ENCODE data around the gene ING5. TPM values are rescaled to one million over a fixed set of nuclear protein-coding genes. Genes with fewer than 3 reads are reported as not detected.
"Not testable (repeated sequence)": the region's sequence is repeated elsewhere in the genome, so short reads cannot be mapped to it uniquely, and the experiment has no call there.

ING5 gene
- total RNA-seq, 3 donors from 2014 or later, result 24.6 to 52.3 (median 35.1) TPM

DNA sequence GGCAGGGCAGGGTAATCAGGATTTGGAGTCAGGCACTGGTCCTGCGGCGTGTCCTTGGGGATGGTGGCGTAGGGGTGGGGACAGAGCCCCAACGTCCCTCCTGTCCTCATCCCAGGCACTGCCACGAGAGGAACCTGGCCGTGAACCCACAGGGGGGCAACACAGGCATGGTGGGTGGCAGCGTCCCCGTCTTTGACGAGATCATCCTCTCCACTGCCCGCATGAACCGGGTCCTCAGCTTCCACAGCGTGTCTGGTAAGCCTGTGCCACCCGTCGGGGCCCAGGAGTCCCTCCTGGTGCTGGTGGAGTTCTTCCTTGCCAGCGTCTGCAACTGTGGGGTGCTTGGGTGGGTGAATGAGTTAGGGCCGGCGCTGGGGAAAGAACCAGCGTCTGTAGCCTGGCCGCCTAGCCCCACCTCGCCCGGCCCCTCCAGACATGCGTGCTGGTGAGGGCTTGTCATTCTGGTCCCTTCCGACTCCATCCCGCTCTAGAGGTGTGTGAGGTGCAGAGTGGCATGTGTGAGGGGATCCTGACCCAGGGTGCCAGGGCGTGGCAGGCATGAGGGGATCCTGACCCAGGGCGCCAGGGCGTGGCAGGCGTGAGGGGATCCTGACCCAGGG, 40.6 kb downstream of the ING5 start:
- no peak overlapping the region for H3K4me3 ChIP-seq
- no peaks in the 10 kb centered on the region for H3K4me1 ChIP-seq (ENCODE audit: low read depth)
- H3K9me3 ChIP-seq, result no peaks in the 10 kb centered on the region
- ATAC-seq (no peak), DNase-seq (no peak)
- TF ChIP-seq, protein P1, sequence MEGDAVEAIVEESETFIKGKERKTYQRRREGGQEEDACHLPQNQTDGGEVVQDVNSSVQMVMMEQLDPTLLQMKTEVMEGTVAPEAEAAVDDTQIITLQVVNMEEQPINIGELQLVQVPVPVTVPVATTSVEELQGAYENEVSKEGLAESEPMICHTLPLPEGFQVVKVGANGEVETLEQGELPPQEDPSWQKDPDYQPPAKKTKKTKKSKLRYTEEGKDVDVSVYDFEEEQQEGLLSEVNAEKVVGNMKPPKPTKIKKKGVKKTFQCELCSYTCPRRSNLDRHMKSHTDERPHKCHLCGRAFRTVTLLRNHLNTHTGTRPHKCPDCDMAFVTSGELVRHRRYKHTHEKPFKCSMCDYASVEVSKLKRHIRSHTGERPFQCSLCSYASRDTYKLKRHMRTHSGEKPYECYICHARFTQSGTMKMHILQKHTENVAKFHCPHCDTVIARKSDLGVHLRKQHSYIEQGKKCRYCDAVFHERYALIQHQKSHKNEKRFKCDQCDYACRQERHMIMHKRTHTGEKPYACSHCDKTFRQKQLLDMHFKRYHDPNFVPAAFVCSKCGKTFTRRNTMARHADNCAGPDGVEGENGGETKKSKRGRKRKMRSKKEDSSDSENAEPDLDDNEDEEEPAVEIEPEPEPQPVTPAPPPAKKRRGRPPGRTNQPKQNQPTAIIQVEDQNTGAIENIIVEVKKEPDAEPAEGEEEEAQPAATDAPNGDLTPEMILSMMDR (IDR thresholded peaks at IDR 0.05), result no peak
- peaks cover 3% of the 10 kb centered on the region for H3K36me3 ChIP-seq (ENCODE audit: low read depth)
- intact Hi-C loops (cut with DNase I, micrococcal nuclease), result no loop called here

DNA sequence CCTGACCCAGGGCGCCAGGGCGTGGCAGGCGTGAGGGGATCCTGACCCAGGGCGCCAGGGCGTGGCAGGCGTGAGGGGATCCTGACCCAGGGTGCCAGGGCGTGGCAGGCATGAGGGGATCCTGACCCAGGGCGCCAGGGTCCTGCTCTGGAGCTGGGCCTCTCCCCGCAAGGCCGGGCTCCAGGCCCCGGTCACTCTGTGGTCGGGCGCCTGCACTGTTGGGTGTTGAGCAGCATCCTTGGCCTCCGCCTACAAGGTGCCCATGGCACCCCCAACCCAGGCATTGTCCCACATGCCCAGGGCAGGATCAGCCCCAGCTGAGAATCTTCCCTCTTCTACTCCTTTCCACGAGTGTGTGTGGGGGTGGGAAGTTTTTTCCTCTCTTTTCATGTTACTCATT, 41.2 kb downstream of the ING5 start:
- H3K9me3 ChIP-seq; ATAC-seq; H3K36me3 ChIP-seq (ENCODE audit: low read depth); intact Hi-C loops (cut with DNase I, micrococcal nuclease); H3K4me3 ChIP-seq; DNase-seq; H3K4me1 ChIP-seq (ENCODE audit: low read depth): not testable (repeated sequence)

DNA sequence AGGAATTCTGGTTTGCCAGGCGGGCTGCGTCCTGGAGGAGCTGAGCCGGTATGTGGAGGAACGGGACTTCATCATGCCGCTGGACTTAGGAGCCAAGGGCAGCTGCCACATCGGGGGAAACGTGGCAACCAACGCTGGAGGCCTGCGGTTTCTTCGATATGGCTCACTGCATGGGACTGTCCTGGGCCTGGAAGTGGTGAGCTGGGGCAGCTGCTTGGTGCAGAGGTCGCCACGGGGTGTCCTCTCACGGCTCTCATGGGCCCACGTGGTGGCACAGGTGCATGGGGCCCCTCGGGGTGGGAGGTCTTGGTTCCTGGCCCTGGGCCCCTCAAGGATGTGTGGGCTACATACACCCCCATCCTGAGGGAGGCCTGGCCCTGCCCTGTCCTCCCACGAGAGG, 41.8 kb downstream of the ING5 start:
- Histone ChIP-seq H3K4me3 (no peak overlapping the region), H3K4me1 (ENCODE audit: low read depth) (no peaks in the 10 kb centered on the region), H3K36me3 (ENCODE audit: low read depth) (peaks cover 3% of the 10 kb centered on the region), H3K9me3 (no peaks in the 10 kb centered on the region)
- TF ChIP-seq, protein P1 (IDR thresholded peaks at IDR 0.05), result no peak
- no peak for ATAC-seq
- no peak for DNase-seq
- intact Hi-C loops (cut with DNase I, micrococcal nuclease), result no loop called here

DNA sequence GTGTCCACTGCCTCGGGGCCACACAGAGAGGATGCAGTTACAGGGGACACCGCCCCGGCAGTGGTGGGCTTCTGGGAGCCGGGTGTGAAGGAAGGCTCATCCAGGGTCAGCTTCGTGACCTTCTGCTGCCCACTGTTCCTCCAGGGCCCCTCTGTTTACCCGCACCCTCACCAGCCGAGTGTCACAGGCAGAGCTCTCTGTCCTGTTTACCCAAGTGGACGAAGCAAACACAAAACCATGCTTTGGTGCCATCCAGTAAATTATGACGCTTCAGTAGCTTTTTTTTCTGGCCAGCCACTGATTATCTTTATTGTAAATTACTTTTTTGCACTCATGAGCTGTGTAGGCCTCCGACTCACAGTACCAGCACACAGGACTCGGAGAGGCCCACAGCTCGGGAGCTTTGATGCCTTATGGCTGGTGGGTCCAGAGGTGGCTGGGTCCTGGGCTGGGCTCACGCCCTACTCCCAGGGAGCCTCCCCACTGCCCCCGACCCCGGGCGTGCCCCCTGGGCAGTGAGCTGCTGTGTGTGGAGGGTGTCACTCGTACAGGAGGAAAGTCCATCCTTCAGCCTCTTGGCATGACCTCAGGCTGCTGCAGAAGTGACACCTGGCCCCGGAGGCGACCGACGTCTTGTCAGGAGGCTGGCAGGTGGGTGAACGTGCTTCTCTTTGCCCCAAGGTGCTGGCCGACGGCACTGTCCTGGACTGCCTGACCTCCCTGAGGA, 42.4 kb downstream of the ING5 start:
- no peak for DNase-seq
- intact Hi-C loops (cut with DNase I, micrococcal nuclease), result no loop called here
- ATAC-seq, result no peak
- Histone ChIP-seq H3K4me1 (ENCODE audit: low read depth) (no peaks in the 10 kb centered on the region), H3K9me3 (no peaks in the 10 kb centered on the region), H3K4me3 (no peak overlapping the region), H3K36me3 (ENCODE audit: low read depth) (peaks cover 3% of the 10 kb centered on the region)
- TF ChIP-seq, protein P1 (IDR thresholded peaks at IDR 0.05), result no peak

DNA sequence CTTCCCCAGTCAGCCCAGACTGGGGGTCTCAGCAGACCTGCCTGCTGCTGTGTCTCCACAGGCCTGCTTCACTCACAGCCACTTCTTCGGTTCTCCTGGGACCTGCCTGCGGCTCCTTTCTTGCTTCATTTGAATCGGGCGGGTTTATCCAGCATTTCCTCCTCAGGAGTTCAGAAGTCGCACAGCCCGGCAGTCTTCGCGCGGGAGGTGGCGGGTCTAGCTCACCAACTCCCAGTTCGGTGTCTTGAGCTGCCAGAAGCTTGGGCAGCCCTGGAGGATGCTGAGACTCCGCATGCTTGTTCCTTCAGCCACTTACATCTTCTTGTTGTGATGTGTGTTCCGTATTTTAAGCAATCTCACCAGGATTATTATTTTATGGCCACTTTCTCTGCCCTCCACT, 43.4 kb downstream of the ING5 start:
- Histone ChIP-seq H3K4me1 (ENCODE audit: low read depth) (no peaks in the 10 kb centered on the region), H3K36me3 (ENCODE audit: low read depth) (peaks cover 3% of the 10 kb centered on the region), H3K4me3 (no peak overlapping the region), H3K9me3 (no peaks in the 10 kb centered on the region)
- ATAC-seq (no peak), DNase-seq (no peak)
- TF ChIP-seq, protein P1 (IDR thresholded peaks at IDR 0.05), result no peak
- intact Hi-C loops (cut with DNase I, micrococcal nuclease), result no loop called here

DNA sequence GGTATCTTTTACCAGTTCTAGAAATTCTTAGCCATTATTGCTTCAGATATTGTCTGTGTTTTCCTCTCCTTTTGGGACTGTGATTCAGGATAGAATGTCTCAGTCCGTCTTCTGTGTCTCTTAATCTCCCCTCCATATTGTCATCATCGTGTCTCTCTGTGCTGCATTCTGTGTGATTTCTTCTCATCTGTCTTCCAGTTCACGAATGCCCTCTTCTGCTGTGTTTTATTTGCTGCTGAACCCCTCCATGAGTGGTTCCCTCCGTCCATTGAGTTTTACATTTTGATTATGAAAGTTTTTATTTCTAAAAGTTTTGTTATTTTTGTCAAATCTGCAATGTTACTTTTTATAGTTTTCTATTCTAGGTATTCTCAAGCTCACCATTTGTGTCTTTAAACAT, 44.2 kb downstream of the ING5 start:
- Histone ChIP-seq H3K36me3 (ENCODE audit: low read depth) (peaks cover 3% of the 10 kb centered on the region), H3K4me1 (ENCODE audit: low read depth) (no peaks in the 10 kb centered on the region), H3K4me3 (no peak overlapping the region), H3K9me3 (no peaks in the 10 kb centered on the region)
- intact Hi-C loops (cut with DNase I, micrococcal nuclease), result no loop called here
- DNase-seq (no peak), ATAC-seq (no peak)
- TF ChIP-seq, protein P1 (IDR thresholded peaks at IDR 0.05), result no peak
